CD4-positive, alpha-beta T cell (primary cell): ENCODE measurements around the gene SLC39A9. TPM values are rescaled to one million over a fixed set of nuclear protein-coding genes. Genes with fewer than 3 reads are reported as not detected.

Experiments used
- ATAC-seq: fragments of 200-7000 bp; cut with Tn5 transposase; one replicate; pipeline ENCODE4 v1.10.0; 2022; ENCODE audit warnings: mild to moderate bottlenecking; ENCODE audit not compliant: poor library complexity
- CTCF ChIA-PET: fragments of 350-600 bp; sonication (Branson Sonifier 250); formaldehyde crosslinking; loops from one replicate; lab custom pipeline; 2021; ENCODE audit warnings: antibody characterized with exemption, inconsistent platforms; lab: Charles Lee
- POLR2A ChIA-PET: fragments of 350-600 bp; sonication (Branson Sonifier 250); formaldehyde crosslinking; loops from one replicate; lab custom pipeline; 2021; ENCODE audit warnings: antibody characterized with exemption, inconsistent platforms; lab: Charles Lee
- DNase-seq, 14 experiments: peaks; one replicate each; pipeline ENCODE4 v3.0.0-alpha.2; 2013 to 2020; ENCODE audit warnings: mixed read lengths in 2 of 14
- H3K27ac ChIP-seq, 2 donors: one replicate each; pipeline versions ENCODE4 v1.5.1 to v1.7.0; 2013; ENCODE audit warnings: low read length in 2 of 2, low read depth in 1 of 2, mild to moderate bottlenecking in 1 of 2
- H3K27me3 ChIP-seq, 2 experiments: 1 replicate in 1 of 2; 2 replicates in 1 of 2; pipeline versions ENCODE4 v1.6.1 to v1.7.0; 2013; ENCODE audit warnings: low read length in 2 of 2, control low read depth in 1 of 2, mild to moderate bottlenecking in 1 of 2, moderate library complexity in 1 of 2; ENCODE audit not compliant: insufficient read depth in 2 of 2, control insufficient read depth in 1 of 2
- H3K36me3 ChIP-seq: one replicate; pipeline ENCODE4 v1.6.1; 2013; ENCODE audit warnings: low read length, control low read depth; ENCODE audit not compliant: insufficient read depth
- H3K4me1 ChIP-seq: one replicate; pipeline ENCODE4 v1.6.1; 2013; ENCODE audit warnings: low read length, control low read depth; ENCODE audit not compliant: insufficient read depth
- H3K4me3 ChIP-seq: one replicate; pipeline ENCODE4 v1.5.1; 2013; ENCODE audit warnings: mild to moderate bottlenecking, low read length, moderate library complexity
- H3K9me3 ChIP-seq, 2 experiments: 1 replicate in 1 of 2; 2 replicates in 1 of 2; pipeline versions ENCODE4 v1.6.1 to v1.7.0; 2013; ENCODE audit warnings: low read length in 2 of 2, mild to moderate bottlenecking in 2 of 2, control low read depth in 1 of 2, moderate library complexity in 1 of 2; ENCODE audit not compliant: control insufficient read depth in 1 of 2, insufficient read depth in 1 of 2
- H3K27ac Mint-ChIP-seq: one replicate; pipeline ENCODE4 v1.8.0; 2020; ENCODE audit warnings: mixed read lengths
- H3K27me3 Mint-ChIP-seq: one replicate; pipeline ENCODE4 v1.8.0; 2021; ENCODE audit warnings: mixed read lengths
- H3K36me3 Mint-ChIP-seq: one replicate; pipeline ENCODE4 v1.8.0; 2021; ENCODE audit warnings: low read depth, mixed read lengths
- H3K4me1 Mint-ChIP-seq: one replicate; pipeline ENCODE4 v1.8.0; 2021; ENCODE audit warnings: low read depth, mixed read lengths
- H3K4me3 Mint-ChIP-seq: one replicate; pipeline ENCODE4 v1.8.0; 2020; ENCODE audit warnings: mild to moderate bottlenecking, mixed read lengths
- H3K9me3 Mint-ChIP-seq: one replicate; pipeline ENCODE4 v1.8.0; 2020; ENCODE audit warnings: mixed read lengths
- intact Hi-C, 2 experiments: fragments of 100-400 bp; cut with DNase I in 1 of 2; cut with micrococcal nuclease in 1 of 2; formaldehyde crosslinking; loops; one replicate each; pipeline versions ENCODE4 v1.15.1 to v1.9.0; 2023 to 2025; cut with DNase I, micrococcal nuclease
- total RNA-seq, 174 experiments: library from RNA in 2 of 174; stranded (reverse) in 2 of 174; gene quantifications; one replicate each; pipeline ENCODE4 v1.2.3 and lab custom pipeline; 2021 to 2026
- TF ChIP-seq, protein P1 (sequence below): fragments of 200-600 bp; IDR thresholded peaks from one replicate; pipeline ENCODE4 v1.8.0; 2022; ENCODE audit warnings: antibody characterized with exemption, mild to moderate bottlenecking

SLC39A9 gene
- total RNA-seq, 2 experiments from 2014 or later, result 19.5 to 20.5 TPM

DNA sequence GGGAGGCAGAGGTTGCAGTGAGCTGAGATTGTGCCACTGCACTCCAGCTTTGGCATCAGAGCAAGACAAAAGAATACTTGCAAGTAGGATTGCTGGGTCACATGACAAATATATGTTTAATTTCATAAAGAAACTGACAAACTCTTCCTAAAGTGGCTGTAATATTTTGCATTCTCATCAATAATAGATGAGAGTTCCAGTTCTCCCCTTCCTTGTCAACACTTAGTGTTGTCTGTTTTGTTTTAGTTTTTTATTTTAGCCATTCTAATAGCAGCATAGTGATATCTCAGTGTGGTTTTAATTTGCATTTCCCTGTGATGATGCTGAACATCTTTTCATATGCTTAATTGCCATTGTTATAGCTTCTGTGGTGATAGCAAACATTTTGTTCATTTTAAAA is 31.2 kb downstream of the SLC39A9 start:
- Histone ChIP-seq H3K36me3 (peaks cover 32% of the 10 kb centered on the region), H3K27me3 (no peaks in the 10 kb centered on the region), H3K4me3 (no peak overlapping the region), H3K27ac (no peak overlapping the region), H3K4me1 (no peaks in the 10 kb centered on the region), H3K9me3 (no peaks in the 10 kb centered on the region)
- CTCF ChIA-PET, result no interaction called here
- TF ChIP-seq, protein P1, sequence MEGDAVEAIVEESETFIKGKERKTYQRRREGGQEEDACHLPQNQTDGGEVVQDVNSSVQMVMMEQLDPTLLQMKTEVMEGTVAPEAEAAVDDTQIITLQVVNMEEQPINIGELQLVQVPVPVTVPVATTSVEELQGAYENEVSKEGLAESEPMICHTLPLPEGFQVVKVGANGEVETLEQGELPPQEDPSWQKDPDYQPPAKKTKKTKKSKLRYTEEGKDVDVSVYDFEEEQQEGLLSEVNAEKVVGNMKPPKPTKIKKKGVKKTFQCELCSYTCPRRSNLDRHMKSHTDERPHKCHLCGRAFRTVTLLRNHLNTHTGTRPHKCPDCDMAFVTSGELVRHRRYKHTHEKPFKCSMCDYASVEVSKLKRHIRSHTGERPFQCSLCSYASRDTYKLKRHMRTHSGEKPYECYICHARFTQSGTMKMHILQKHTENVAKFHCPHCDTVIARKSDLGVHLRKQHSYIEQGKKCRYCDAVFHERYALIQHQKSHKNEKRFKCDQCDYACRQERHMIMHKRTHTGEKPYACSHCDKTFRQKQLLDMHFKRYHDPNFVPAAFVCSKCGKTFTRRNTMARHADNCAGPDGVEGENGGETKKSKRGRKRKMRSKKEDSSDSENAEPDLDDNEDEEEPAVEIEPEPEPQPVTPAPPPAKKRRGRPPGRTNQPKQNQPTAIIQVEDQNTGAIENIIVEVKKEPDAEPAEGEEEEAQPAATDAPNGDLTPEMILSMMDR, result no peak
- H3K27ac Mint-ChIP-seq, result no peak overlapping the region
- peaks cover 2% of the 10 kb centered on the region for H3K9me3 Mint-ChIP-seq
- H3K4me1 Mint-ChIP-seq, result peaks cover 10% of the 10 kb centered on the region
- no peak overlapping the region for H3K4me3 Mint-ChIP-seq
- POLR2A ChIA-PET, result no interaction called here
- ATAC-seq (no peak), DNase-seq (no peak)
- peaks cover 58% of the 10 kb centered on the region for H3K36me3 Mint-ChIP-seq
- intact Hi-C loops, result no loop called here
- H3K27me3 Mint-ChIP-seq, result no peaks in the 10 kb centered on the region

DNA sequence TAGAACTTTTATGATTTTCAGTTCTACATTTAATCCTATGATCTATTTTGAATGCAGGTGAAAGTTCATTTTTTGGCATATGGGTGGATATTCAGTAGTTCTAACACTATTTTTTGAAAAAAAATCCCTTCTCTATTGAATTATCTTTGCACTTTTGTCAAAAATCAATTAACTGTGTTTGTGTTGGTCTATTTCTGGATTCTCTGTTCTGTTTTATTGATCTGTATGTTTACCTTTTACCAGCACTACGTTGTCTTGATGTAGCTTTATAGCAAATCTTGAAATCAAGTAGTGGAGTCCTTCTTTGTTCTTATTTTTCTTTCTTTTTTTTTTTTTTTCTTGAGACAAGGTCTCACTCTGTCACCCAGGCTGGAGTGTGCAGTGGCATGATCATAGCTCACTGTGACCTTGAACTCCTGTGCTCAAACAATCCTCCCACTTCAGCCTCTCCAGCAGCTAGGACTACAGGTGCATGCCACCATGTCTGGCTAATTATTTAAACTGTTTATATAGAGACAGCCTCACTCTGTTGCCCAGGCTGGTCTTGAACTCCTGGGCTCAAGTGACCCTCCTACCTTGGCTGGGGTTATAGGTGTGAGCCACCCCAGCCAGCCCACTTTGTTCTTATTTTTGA is 31.9 kb downstream of the SLC39A9 start:
- H3K4me3 ChIP-seq, result no peak overlapping the region
- no peak for ATAC-seq
- H3K27me3 Mint-ChIP-seq, result no peaks in the 10 kb centered on the region
- no peak overlapping the region for H3K27ac ChIP-seq
- no peak for DNase-seq
- intact Hi-C loops, result no loop called here
- peaks cover 2% of the 10 kb centered on the region for H3K9me3 Mint-ChIP-seq
- CTCF ChIA-PET, result no interaction called here
- no peaks in the 10 kb centered on the region for H3K27me3 ChIP-seq
- H3K4me1 ChIP-seq, result no peaks in the 10 kb centered on the region
- no peak overlapping the region for H3K27ac Mint-ChIP-seq
- no peaks in the 10 kb centered on the region for H3K9me3 ChIP-seq
- H3K4me3 Mint-ChIP-seq, result no peak overlapping the region
- peaks cover 50% of the 10 kb centered on the region for H3K36me3 Mint-ChIP-seq
- peaks cover 26% of the 10 kb centered on the region for H3K36me3 ChIP-seq
- POLR2A ChIA-PET, result no interaction called here
- TF ChIP-seq, protein P1, result no peak
- H3K4me1 Mint-ChIP-seq, result peaks cover 10% of the 10 kb centered on the region

DNA sequence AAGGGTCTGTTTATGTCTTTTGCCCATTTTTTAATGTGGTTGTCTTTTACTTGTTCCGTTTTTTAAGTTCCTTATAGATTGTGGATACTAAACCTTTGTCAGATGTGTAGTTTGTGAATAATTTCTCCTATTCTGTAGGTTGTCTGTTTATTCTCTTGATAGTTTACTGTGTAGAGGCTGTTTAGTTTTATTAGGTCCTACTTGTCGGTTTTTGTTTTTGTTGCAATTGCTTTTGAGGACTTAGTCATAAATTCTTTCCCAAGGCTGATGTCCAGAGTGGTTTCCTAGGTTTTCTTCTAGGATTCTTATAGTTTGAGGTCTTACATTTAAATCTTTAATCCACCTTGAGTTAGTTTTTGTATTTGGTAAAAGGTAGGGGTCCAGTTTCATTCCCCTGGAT is 33.9 kb downstream of the SLC39A9 start:
- CTCF ChIA-PET, result no interaction called here
- TF ChIP-seq, protein P1, result no peak
- POLR2A ChIA-PET, result no interaction called here
- Mint-ChIP-seq H3K9me3 (peaks cover 2% of the 10 kb centered on the region), H3K36me3 (peaks cover 32% of the 10 kb centered on the region), H3K27ac (no peak overlapping the region), H3K4me3 (no peak overlapping the region), H3K27me3 (no peaks in the 10 kb centered on the region), H3K4me1 (peaks cover 10% of the 10 kb centered on the region)
- Histone ChIP-seq H3K27me3 (no peaks in the 10 kb centered on the region), H3K27ac (no peak overlapping the region), H3K4me3 (no peak overlapping the region), H3K4me1 (no peaks in the 10 kb centered on the region), H3K9me3 (no peaks in the 10 kb centered on the region), H3K36me3 (peaks cover 11% of the 10 kb centered on the region)
- DNase-seq (no peak), ATAC-seq (no peak)
- intact Hi-C loops, result no loop called here
